GM23338 (cell line): ENCODE measurements around the gene OR2D3.

Experiments used
- CREB1 ChIP-seq: fragments of 250-450 bp; sonication (Bioruptor Pico); IDR thresholded peaks from 2 replicates; pipeline ENCODE4 v1.5.0; 2020; ENCODE audit warnings: low read depth, mild to moderate bottlenecking, moderate library complexity
- CTCF ChIP-seq, 2 experiments: fragments of 200-600 bp in 1 of 2; sonication (generic) in 1 of 2; conservative IDR thresholded peaks; 2 replicates each; pipeline versions ENCODE4 v1.5.1 to v1.6.1; 2016 to 2017; ENCODE audit warnings: antibody characterized with exemption in 2 of 2, low read depth in 2 of 2, mild to moderate bottlenecking in 2 of 2, moderate library complexity in 1 of 2
- ETS1 ChIP-seq: IDR thresholded peaks from 2 replicates; pipeline ENCODE4 v1.6.1; 2016; ENCODE audit warnings: antibody characterized with exemption
- EZH2 ChIP-seq: fragments of 200-600 bp; sonication (generic); IDR thresholded peaks from one replicate; pipeline ENCODE4 v1.8.0; 2017; ENCODE audit warnings: antibody characterized with exemption, mild to moderate bottlenecking, low read depth; ENCODE audit not compliant: unreplicated experiment
- EZH2phosphoT487 ChIP-seq: fragments of 200-600 bp; sonication (generic); IDR thresholded peaks from one replicate; pipeline ENCODE4 v1.8.1; 2018; ENCODE audit warnings: antibody characterized with exemption; ENCODE audit not compliant: unreplicated experiment
- JUNB ChIP-seq: IDR thresholded peaks from one replicate; pipeline ENCODE4 v1.6.1; 2016; ENCODE audit warnings: antibody characterized with exemption; ENCODE audit not compliant: unreplicated experiment
- NANOG ChIP-seq: IDR thresholded peaks from 2 replicates; pipeline ENCODE4 v1.6.1; 2016; ENCODE audit warnings: antibody characterized with exemption, borderline replicate concordance
- POLR2AphosphoS5 ChIP-seq: IDR thresholded peaks from 2 replicates; pipeline ENCODE4 v1.6.1; 2016; ENCODE audit warnings: antibody characterized with exemption, low read depth
- REST ChIP-seq: IDR thresholded peaks from one replicate; pipeline ENCODE4 v1.6.1; 2018; ENCODE audit warnings: antibody characterized with exemption; ENCODE audit not compliant: unreplicated experiment
- STAT1 ChIP-seq: IDR thresholded peaks from one replicate; pipeline ENCODE4 v1.6.1; 2016; ENCODE audit warnings: antibody characterized with exemption; ENCODE audit not compliant: unreplicated experiment
- ZNF114 ChIP-seq: fragments of 250-450 bp; sonication (Bioruptor Pico); IDR thresholded peaks from 2 replicates; pipeline ENCODE4 v1.5.0; 2020; ENCODE audit warnings: mild to moderate bottlenecking, moderate library complexity
- ZNF331 ChIP-seq: fragments of 250-450 bp; sonication (Bioruptor Pico); IDR thresholded peaks from 2 replicates; pipeline ENCODE4 v1.5.0; 2020; ENCODE audit warnings: low read depth, mild to moderate bottlenecking, moderate library complexity
- ZNF462 ChIP-seq: fragments of 250-450 bp; sonication (Bioruptor Pico); IDR thresholded peaks from 2 replicates; pipeline ENCODE4 v1.5.0; 2020; ENCODE audit warnings: mild to moderate bottlenecking, moderate library complexity

- no peak for TF ChIP-seq CTCF (conservative IDR thresholded peaks at IDR 0.05; ENCODE audit: low read depth in 2 of 2)
- TF ChIP-seq EZH2, result no peak
- TF ChIP-seq CREB1, result no peak
- no peak for TF ChIP-seq POLR2AphosphoS5
- TF ChIP-seq ETS1, result no peak
- no peak for TF ChIP-seq NANOG
- TF ChIP-seq ZNF114 (CRISPR knock-in tag), result no peak
- no peak for TF ChIP-seq REST
- TF ChIP-seq EZH2phosphoT487, result no peak
- no peak for TF ChIP-seq ZNF462 (CRISPR knock-in tag)
- no peak for TF ChIP-seq JUNB
- no peak for TF ChIP-seq STAT1
- TF ChIP-seq ZNF331, result no peak
Measured at GRCh38 chr11:6962141-6962540, 41.3 kb downstream of the OR2D3 start.
